GM19043 (cell line): Measurements from ENCODE around the gene KHDRBS2.

Experiments used
- ATAC-seq: cut with Tn5 transposase; IDR thresholded peaks from one replicate; pipeline ENCODE4 v1.9.1; 2021; ENCODE audit warnings: low read depth; ENCODE audit not compliant: unreplicated experiment

The KHDRBS2 gene

GRCh38 chr6:62192593-62192992 is 93.4 kb downstream of the KHDRBS2 start:
- no peak for ATAC-seq

GRCh38 chr6:62175195-62175594 is 110.8 kb downstream of the KHDRBS2 start:
- ATAC-seq = no peak

GRCh38 chr6:62174548-62174947 is 111.5 kb downstream of the KHDRBS2 start:
- ATAC-seq = no peak

- no peak for ATAC-seq
These were observed 118.3 kb downstream of the KHDRBS2 start for GRCh38 chr6:62167736-62168135.

GRCh38 chr6:62162858-62163257 is 123.2 kb downstream of the KHDRBS2 start:
- ATAC-seq = no peak

GRCh38 chr6:62152796-62153195 is 133.2 kb downstream of the KHDRBS2 start:
- no peak for ATAC-seq

GRCh38 chr6:62150048-62150663 is 135.9 kb downstream of the KHDRBS2 start:
- peak; percentile 74 for ATAC-seq

- ATAC-seq = no peak
These were observed 138.8 kb downstream of the KHDRBS2 start for GRCh38 chr6:62146954-62147853.

GRCh38 chr6:62129127-62129526 is 156.9 kb downstream of the KHDRBS2 start:
- no peak for ATAC-seq

GRCh38 chr6:62119401-62119800 is 166.6 kb downstream of the KHDRBS2 start:
- ATAC-seq = no peak

- ATAC-seq = no peak
These were observed 182.7 kb downstream of the KHDRBS2 start for GRCh38 chr6:62103186-62103859.

- ATAC-seq = no peak
These were observed 183.6 kb downstream of the KHDRBS2 start for GRCh38 chr6:62102387-62102786.

- ATAC-seq = no peak
These were observed 195.4 kb downstream of the KHDRBS2 start for GRCh38 chr6:62090442-62091229.

GRCh38 chr6:62089781-62090180 is 196.2 kb downstream of the KHDRBS2 start:
- no peak for ATAC-seq

GRCh38 chr6:62086047-62086446 is 200.0 kb downstream of the KHDRBS2 start:
- no peak for ATAC-seq

- no peak for ATAC-seq
These were observed 210.2 kb downstream of the KHDRBS2 start for GRCh38 chr6:62075869-62076268.

GRCh38 chr6:62059901-62060300 is 226.1 kb downstream of the KHDRBS2 start:
- ATAC-seq = no peak

GRCh38 chr6:62057300-62057699 is 228.7 kb downstream of the KHDRBS2 start:
- no peak for ATAC-seq

- no peak for ATAC-seq
These were observed 240.5 kb downstream of the KHDRBS2 start for GRCh38 chr6:62045502-62045901.

- ATAC-seq = no peak
These were observed 242.9 kb downstream of the KHDRBS2 start for GRCh38 chr6:62043084-62043483.

- ATAC-seq = no peak
These were observed 243.6 kb downstream of the KHDRBS2 start for GRCh38 chr6:62042429-62042828.
